GM19455 (cell line): ENCODE results near the gene DNHD1.
A peak's percentile ranks its signal among the peaks of the same experiment; 100 is the strongest.

Source experiments
- ATAC-seq: cut with Tn5 transposase; IDR thresholded peaks from one replicate; pipeline ENCODE4 v1.9.1; 2021; ENCODE audit not compliant: unreplicated experiment

The DNHD1 gene

GRCh38 chr11:6526411-6527135 is 29.5 kb downstream of the DNHD1 start:
- ATAC-seq, result peak; percentile 69

- no peak for ATAC-seq
These were observed 32.2 kb downstream of the DNHD1 start for GRCh38 chr11:6529266-6529665.

GRCh38 chr11:6530848-6531247 is 33.8 kb downstream of the DNHD1 start:
- no peak for ATAC-seq

GRCh38 chr11:6531267-6531752 is 34.2 kb downstream of the DNHD1 start:
- ATAC-seq, result no peak

DNA sequence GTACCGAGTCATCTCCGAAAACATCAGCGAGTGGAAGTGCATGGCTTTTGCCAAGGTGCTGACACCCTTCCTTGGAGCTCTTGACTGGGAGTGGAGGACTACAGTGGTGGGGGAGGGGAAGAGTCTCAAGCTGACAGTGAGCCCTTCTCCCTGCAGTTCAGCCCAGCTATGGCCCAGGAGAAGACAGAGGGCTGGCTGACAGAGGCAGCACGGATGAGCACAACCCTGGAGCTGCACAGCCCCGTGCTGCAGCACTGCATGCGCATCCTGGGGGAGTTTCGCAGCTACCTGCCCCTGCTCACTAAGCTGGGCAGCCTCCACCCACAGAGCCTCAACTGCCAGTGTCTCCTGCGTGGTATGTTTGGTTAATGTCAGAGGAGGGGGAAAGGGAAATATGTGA is 41.4 kb downstream of the DNHD1 start:
- ATAC-seq, result no peak

GRCh38 chr11:6538945-6539344 is 41.9 kb downstream of the DNHD1 start:
- no peak for ATAC-seq

DNA sequence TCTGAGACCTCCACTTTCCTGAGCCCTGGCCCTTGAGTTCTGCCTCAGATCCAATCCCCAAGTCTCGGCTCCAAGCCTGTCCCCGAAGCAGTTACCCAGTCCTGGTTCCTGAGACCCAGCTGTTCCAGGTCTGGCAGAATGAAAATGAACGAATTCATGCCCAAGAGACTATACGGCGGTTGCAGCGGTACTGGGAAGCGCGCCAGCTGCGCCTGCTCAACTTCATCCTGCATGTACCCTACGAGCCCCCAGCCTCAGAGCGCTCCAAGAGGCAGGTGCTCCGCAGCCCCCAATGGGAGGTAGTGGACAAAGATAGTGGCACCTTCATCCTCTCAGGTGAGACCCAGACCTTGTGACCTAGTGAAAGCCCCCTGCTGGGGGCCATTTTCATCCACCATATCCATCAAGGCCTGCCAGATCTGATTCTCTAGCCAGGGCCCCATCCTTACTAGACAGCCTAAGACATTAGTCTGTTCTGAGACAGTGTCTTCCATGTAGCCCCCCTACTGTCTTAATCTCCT is 42.7 kb downstream of the DNHD1 start:
- no peak for ATAC-seq

DNA sequence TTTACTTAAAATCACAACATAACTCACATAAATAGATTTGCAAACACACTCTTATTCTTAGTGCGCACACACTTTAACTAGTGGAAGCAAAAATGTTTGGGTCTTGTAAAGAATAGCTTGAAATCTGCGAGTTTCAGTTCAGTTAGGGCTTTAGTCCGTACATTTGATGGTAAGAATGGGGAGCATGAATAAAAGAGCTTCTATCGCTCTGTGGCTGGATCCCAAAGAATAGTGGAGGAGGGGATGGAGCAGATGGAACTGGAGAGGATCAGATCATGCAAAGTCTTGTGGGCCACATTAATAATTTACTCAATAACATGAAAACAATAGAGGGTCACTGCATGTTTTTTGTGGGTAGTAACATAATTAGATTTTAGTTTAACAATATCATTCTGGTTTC is 44.3 kb downstream of the DNHD1 start:
- no peak for ATAC-seq

DNA sequence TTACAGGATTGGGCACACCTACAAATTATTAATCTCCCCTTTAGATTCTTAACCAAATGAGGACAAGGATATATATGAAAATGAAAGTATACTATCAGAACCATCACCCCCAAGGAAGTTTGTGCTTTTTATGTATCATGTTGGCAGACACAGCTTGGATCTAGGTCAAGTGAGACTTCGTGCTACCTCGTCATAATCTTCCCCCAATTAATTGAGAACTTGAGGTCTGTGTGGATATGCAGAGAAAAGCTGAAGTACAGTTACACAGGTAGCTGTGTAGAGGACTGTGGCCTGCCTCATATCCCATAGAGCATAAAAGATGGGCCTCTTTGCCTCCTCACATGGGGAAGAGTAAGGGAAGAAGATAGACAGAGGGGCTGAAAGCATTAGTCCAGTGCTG is 45.6 kb downstream of the DNHD1 start:
- ATAC-seq, result no peak

DNA sequence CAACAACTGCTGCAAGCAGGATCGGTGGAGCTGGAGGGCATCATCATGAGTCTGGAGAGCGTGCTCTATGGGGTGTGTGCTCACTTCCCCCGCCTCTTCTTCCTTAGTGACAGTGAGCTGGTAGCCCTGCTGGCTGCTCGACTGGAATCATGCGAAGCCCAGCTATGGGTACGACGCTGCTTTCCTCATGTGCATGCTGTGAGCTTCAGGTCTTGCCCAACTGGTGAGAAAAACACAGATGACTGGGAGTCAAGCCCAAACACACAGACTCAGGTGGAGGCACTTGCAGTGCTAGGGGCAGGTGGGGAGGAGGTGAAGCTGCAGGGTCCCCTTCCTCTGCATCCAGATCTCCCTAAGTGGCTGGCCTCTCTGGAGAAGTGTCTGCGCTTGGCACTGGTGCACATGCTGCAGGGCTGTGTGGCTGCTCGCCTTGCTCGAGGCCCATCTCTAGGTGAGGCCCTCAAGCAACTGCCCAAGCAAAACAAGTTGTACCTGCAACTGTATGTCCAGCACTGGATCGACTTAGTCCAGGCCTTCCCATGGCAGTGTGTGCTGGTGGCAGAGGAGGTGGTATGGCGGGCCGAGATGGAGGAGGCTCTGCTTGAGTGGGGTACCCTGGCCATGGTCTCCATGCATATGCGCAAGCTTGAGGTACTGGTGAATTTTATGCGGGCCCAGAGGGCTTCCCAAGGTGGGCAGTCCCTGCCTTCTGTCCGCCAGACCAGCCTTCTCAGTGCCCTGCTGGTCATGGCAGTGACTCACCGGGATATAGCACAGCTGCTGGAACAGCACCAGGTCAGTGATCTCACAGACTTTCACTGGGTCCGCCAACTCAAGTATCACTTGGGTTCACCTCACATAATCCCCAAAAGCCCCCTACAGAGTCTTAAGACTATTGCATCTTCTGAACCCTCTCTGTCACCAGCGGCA is 48.1 kb downstream of the DNHD1 start:
- ATAC-seq, result no peak

- ATAC-seq, result no peak
These were observed 49.0 kb downstream of the DNHD1 start for GRCh38 chr11:6545917-6546605.

DNA sequence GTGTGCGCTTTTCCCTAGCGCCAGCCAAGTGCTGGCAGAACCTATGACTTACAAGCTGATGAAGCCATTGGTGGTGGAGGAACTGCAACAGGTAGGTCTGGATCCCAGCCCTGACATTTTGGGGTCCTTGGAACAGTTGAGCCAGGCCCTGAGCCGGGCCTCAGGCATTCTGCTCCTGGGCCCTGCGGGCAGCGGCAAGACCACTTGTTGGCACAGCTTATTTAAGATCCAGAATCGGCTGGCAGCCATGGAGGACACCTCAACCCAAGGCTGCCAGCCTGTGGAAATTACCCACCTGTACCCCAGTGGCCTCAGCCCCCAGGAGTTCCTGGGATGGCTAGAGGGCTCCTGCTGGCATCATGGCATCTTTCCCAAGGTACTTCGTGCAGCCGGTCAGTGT is 49.7 kb downstream of the DNHD1 start:
- no peak for ATAC-seq

DNA sequence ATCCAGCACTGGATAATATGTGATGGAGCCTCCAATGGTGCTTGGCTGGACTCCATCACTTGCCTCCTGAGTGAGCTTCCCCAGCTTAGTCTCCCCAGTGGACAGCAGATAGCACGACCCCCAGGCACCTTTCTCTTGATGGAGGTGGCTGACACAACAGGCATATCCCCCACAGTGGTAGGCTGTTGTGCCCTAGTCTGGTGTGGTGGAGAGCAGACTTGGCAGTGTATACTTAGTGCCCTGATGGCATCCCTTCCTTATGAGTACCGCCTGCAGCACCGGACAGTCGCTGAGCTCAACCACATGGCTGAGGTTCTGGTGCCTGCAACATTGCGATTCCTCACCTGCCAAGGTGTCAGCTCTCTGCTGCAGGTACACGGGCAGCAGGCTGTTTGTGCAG is 50.1 kb downstream of the DNHD1 start:
- ATAC-seq, result no peak

GRCh38 chr11:6548121-6548520 is 51.0 kb downstream of the DNHD1 start:
- no peak for ATAC-seq

GRCh38 chr11:6548641-6549040 is 51.6 kb downstream of the DNHD1 start:
- no peak for ATAC-seq

GRCh38 chr11:6553634-6554033 is 56.6 kb downstream of the DNHD1 start:
- no peak for ATAC-seq

DNA sequence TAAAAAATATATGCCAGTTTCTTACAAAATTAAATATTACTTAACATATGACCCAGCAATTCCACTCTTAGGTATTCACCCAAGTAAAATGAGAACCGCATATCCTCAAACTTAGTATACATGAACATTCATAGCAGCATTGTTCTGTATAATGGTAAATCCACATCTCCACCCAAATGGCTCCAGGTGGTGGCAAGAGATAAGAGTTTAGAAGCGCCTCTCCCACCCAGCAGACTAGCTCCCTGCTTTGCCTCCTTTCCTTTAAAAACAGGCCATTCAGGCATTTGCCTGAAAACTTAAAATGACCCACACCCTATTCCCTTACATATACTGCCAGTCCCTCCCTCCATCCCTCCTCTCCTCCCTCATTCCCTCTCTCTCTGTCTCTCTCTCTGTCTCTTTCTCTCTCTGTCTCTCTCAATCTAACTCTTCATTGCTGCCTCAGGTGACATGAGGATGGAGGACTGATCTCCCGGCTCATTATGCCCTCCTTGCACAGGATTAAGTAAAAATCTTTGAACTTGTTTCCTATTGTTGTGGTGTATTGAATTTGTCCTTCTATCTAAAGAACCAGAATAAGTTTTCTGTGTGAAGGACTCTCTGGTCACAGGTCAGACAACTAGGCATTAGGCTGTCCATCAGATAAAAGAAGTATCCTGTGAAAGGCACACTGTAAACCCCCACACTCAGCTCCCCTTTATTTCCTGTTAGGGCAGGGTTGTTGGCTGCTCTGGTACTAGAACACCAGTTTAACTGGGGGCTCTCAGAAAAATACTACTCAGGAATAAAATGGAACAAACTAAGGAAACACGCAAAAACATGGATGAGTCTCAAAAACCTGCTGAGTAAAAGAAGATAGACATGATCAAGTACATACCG is 58.0 kb downstream of the DNHD1 start:
- ATAC-seq, result no peak

DNA sequence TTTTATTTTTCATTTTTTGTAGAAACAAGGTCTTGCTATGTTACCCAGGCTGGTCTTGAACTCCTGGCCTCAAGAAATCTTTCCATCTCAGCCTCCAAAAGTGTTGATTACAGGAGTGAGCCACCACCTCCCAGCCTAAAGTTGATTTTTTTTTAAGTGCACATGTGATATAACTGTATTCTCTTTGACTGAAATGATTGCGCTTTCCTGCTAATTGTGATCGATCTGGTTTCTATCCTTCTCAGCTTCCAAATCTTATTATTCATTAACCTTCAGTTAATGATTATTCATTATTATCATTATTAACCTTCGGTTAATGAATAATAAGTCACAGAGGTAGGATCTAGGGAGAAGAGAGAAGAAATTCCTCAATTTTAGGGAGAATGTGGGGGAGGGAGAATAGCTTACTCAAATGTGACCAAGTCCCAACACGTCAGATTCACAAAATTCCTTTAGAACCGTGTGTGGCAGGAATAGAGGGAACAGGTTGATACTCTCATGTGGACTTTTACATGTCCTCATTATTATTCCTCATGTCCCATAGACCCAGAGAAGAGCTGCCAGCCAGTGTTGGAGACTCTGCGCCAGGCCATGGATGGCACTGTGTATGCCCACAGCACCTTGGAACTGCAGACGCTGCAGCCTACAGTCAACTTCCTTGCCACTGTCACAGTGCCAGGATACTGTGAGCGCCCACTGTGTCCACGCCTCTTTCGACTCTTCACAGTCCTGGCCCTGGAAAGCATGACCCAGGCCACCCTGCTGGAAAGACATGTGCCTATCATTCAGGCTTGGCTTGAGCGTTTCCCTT is 59.3 kb downstream of the DNHD1 start:
- no peak for ATAC-seq

DNA sequence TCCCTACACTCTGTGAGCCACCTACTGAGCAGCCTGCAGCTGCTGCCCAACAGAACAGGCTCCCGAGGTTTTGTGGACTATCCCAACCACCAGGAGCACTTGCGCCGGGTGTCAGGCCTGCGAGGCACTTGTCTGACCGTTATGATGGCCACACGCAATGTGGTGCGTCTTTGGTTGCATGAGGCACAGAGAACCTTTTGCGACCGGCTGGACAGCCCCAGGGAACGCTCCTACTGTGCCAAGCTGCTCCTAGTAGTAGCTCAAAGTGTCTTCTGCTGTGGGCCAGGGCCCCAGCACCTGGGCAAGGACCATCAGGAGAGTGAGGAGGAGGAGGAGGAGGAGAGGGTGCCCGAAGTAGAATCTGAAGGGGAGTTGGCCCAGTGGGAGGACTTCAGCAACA is 60.0 kb downstream of the DNHD1 start:
- no peak for ATAC-seq
